ENCODE measurements around the gene ANO1.

Gene ANO1

GRCh38 chr11:70139785-70140410 is 61.8 kb downstream of the ANO1 start:
- no peak for DNase-seq (ENCODE audit: low read depth)

GRCh38 chr11:70140711-70141485 is 62.8 kb downstream of the ANO1 start:
- no peak for DNase-seq (ENCODE audit: low read depth)

DNA sequence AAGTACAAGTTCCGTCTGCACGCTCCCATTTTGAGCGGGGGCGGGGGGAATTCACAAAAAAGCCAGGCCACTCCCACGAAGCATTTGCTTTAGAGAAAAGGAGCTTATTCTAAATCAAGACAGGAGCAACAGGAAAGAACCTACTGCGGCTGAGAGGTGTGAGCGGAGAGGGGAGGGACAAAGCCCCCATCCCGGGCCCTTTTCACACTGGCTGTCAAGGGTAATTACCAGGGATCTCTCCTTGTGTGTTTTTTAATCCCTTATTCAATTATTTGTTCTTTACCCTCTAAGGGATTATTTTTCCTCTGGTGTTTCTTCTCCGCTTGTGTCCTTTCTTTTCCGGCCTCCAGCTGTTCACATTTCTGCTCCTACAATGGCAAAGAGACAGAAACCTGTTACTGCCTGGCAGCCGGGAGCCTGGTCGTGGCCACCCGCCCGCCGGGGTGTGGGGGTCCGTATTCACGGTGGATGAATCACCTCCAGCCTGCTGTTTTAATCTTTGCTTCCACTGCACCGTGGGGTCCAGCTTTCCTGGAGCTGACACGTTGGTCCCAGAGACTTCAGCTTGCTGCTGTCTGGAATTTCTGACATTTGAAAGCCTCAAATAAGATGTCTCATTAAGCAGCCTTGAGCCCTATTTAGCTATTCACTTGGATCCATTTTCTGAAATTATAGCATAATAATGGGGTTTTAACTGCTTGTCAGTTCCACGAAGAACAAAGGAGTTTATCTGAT is 63.5 kb downstream of the ANO1 start:
- no peak for DNase-seq (ENCODE audit: low read depth)

DNA sequence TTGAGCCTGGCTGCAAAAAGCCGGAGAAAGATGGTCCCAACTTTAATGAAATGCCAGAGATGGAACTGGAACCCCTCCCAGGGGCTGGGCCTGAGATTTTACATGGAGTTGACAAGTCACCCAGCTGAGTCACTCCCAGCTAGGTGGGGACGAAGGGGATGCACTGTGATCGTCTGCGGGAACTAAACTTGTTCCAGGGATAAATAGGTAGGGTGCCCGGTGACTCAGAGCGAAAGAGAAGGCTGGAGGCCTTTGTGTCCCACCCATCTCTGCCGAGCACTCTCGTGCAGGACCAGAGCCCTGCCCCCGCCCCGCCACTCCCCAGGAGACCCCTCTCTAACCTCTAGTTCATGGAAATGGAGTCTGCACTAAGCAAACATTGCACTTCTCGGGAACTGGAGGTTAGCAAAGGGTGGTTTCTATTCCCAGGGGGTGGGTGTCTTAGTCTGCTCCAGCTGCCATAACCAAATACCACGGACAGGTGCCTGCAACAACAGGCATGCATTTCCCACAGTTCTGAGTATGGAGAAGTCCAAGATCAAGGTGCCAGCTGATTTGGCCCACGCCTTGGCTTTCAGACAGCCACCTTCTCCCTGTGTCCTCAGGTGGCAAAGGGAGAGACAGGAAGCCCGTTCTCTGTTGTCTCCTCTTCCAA is 64.2 kb downstream of the ANO1 start:
- DNase-seq (ENCODE audit: low read depth): no peak

GRCh38 chr11:70144262-70144661 is 66.1 kb downstream of the ANO1 start:
- DNase-seq (ENCODE audit: low read depth): no peak

DNA sequence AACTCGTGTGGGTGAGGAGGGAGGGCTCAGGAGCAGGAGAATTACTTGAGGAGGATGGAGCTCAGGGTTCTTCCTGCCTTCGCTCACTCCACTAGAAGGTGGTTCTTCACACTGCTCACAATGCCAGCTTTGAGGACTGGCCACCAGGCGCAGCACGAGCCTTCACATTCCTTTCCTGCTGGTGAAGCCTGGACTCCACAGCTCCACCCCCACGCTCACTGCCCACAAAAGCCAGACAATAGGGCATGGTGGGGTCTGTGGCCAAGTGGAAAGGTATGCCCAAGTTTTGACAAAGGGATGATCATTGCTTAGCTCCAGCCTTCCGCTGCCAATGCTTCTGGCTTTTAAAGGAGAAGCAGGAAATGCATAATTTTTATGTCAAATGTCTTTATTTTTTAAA is 67.0 kb downstream of the ANO1 start:
- DNase-seq (ENCODE audit: low read depth): no peak

DNA sequence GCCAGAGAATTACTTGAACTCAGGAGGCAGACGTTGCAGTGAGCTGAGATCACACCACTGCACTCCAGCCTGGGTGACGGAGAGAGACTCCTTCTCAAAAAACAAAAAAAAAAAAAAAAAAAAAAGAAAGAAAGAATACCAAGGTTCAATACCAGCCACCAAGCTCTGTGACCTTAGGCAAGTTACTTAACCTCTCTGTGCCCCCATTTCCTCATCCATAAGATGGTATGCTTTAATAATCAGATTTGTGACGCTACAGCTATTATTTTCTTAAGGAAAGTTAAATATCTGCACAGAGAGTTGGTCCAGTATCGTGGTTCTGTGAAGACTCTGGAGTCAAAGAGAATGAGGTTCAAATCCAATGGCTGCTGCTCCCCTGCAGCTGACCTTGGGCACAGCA is 67.7 kb downstream of the ANO1 start:
- DNase-seq (ENCODE audit: low read depth): no peak

DNA sequence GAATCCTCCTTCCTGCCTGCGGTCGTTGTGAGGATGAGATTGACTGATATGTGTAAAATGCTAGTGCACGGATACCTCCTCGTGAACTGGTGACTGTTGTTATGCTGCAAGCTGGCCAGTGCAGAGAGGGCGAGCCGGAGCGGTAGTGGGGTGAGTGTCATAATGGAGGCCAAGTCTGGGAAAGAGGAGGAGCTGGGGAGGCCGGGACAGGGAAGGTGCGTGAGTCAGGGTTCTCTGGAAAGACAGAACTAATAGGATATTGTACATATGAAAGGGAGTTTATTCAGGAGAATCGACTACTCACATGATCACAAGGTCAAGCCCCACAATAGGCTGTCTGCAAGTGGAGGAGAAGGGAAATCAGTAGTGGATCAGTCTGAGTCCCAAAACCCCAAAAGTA is 68.2 kb downstream of the ANO1 start:
- DNase-seq (ENCODE audit: low read depth): no peak

DNA sequence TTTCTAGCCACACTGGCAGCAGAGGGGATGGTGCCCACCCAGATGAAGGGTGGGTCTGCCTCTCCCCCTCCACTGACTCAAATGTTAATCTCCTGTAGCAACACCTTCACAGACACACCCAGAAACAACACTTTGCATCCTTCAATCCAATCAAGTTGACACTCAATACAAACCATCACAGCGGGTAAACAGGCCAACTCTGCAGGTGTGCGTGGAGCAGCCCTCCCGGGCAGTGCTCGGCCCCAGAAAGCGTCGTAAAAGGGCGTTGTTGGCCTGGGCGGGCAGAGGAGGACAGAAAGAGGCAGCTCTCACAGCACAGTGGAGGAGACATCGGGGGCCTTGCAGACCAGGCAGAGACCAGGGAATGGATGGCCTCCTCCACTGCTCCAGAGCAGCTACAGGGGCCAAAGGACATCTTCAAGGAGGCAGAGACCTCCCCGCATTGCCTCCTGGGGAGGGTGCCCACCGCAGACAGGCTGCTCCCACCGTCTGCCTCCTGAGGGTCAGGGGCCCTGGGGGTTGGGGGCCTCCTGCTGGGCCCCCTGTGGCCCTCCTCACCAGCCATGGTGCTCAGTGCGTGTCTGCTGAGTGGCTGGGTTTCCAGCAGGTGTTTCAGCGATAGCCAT is 68.9 kb downstream of the ANO1 start:
- DNase-seq (ENCODE audit: low read depth): no peak

DNA sequence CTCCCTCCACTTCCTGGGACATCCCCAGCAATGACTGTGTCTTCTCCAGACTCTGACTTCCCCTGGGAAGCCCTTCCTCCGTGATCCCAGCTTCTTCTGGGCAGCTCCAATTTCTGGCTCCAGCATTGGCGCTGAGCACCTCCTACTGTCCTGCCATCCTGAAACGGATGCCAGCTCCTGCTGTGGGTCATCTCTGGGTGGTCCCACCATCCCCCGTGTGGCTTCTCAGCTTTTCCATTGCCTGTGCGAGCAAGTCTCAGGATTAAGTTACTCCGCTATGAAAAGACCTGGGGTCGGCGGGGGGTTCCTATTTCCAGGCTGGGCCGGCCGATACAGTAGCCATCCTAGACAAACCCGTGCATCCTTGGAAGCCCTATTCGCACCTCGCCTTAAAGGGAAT is 69.6 kb downstream of the ANO1 start:
- no peak for DNase-seq (ENCODE audit: low read depth)

- DNase-seq (ENCODE audit: low read depth): no peak
These were observed 73.6 kb downstream of the ANO1 start for GRCh38 chr11:70151671-70152070.

GRCh38 chr11:70153133-70153727 is 75.1 kb downstream of the ANO1 start:
- DNase-seq (ENCODE audit: low read depth): no peak

DNA sequence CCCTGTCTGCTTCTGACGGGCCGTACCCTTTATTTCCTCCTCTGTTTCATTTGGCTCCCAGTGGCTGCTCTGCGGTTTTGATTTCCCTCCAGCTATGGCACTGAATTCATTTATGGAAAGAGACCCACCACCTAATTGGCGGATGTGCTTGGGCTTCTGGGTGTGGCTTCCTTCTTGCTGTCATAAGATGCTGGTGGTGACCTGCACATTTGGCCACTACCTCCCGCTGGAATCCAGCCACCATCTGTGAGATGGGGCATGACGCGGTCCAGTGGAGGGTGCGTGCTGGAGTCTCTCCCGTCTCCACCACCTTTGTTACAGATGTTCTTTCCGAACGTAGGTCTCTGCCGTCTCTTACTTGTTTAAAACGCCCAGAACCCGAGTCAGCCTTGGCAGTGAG is 77.3 kb downstream of the ANO1 start:
- no peak for DNase-seq (ENCODE audit: low read depth)

- DNase-seq (ENCODE audit: low read depth): no peak
These were observed 78.3 kb downstream of the ANO1 start for GRCh38 chr11:70156291-70157037.

- DNase-seq (ENCODE audit: low read depth): no peak
These were observed 80.1 kb downstream of the ANO1 start for GRCh38 chr11:70158201-70158600.

GRCh38 chr11:70158757-70159389 is 80.8 kb downstream of the ANO1 start:
- DNase-seq (ENCODE audit: low read depth): no peak

- DNase-seq (ENCODE audit: low read depth): no peak
These were observed 81.8 kb downstream of the ANO1 start for GRCh38 chr11:70159627-70160570.

- DNase-seq (ENCODE audit: low read depth): no peak
These were observed 83.0 kb downstream of the ANO1 start for GRCh38 chr11:70161043-70161625.

DNA sequence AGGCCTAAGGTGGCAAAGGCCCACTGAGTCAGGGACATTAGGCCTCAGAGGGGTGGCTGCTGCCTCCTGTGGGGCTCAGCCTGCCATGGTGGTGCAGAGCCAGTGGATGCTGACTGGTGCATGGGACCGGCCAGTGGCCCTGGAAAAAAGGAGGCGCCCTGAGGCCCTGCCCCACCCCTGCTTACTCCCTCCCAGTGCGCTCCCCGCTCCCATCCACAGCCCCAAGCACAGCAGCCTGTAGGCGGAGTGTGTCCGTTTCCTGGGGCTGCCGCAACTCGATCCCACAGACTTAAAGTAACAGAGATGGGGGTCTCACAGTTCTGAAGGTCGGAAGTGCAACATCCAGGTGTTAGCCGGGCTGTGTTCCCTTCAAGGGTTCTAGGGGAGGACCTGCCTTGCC is 86.6 kb downstream of the ANO1 start:
- DNase-seq (ENCODE audit: low read depth): no peak

Measured in CMK (cell line).